Measurements from ENCODE around the gene SYK.

- TF ChIP-seq CTCF (IDR thresholded peaks at IDR 0.05) (no peak), POLR2A (IDR thresholded peaks at IDR 0.05) (no peak), POLR2AphosphoS5 (IDR thresholded peaks at IDR 0.05; ENCODE audit: insufficient read depth in 1 of 2, low read depth in 1 of 2) (no peak)
Observed at GRCh38 chr9:90864779-90865178, 63.2 kb downstream of the SYK start.

All from vagina (tissue), 2 donors.